ENCODE results near the gene PCNX2. TPM values are rescaled to one million over a fixed set of nuclear protein-coding genes. Genes with fewer than 3 reads are reported as not detected.

The PCNX2 gene
- total and polyA plus RNA-seq, 2 of the 8 experiments (the other 6 are each of a cell fraction or from before 2014, with no cell fraction given), result 46.1 to 57.6 TPM

DNA sequence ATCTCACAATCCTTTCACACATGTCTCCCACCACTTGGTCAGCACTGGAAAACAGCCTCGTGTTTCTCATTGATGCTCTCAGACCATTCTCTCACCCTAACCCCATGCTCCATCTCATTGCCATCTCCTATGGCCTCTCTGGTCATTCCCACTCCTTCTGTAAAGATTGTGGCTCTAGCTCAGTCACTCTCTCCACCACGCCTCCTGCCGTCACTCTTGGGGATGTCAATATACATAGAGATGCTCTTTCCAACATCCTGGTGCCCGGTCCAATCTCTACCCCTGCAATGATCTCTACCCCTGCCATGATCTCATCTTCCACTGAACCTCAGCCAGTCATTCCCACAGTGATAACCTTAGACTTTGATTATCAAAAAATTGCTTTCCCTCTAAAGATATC lies 255.0 kb downstream of the PCNX2 start:
- Histone ChIP-seq H2BK120ac (replicated peaks; ENCODE audit: low read depth, low read length) (no peak overlapping the region), H4K5ac (ENCODE audit: insufficient read length, low read depth, low read length) (no peak overlapping the region), H3K4me3 (ENCODE audit: extremely low read depth in 1 of 4, insufficient read depth in 2 of 4, low read depth in 3 of 4, low read length in 4 of 4) (no peak overlapping the region), H3K4me1 (replicated peaks in 1 of 4; ENCODE audit: control insufficient read depth in 3 of 4, insufficient read depth in 4 of 4, low read length in 3 of 4) (no peaks in the 10 kb centered on the region), H3K27me3 (replicated peaks in 1 of 4; ENCODE audit: control insufficient read depth in 3 of 4, extremely low read depth in 1 of 4, insufficient read depth in 3 of 4, low read length in 3 of 4) (no peaks in the 10 kb centered on the region), H4K8ac (ENCODE audit: extremely low read depth, insufficient read depth, low read length) (no peak overlapping the region), H2AK5ac (ENCODE audit: low read depth, low read length) (no peak overlapping the region), H3K9me3 (ENCODE audit: insufficient read depth in 2 of 2, low read depth in 1 of 2, low read length in 1 of 2) (no peaks in the 10 kb centered on the region), H3K79me1 (ENCODE audit: low read depth, low read length) (no peaks in the 10 kb centered on the region), H3K9ac (replicated peaks in 1 of 4; ENCODE audit: extremely low read depth in 1 of 4, low read depth in 3 of 4, low read length in 3 of 4) (no peak overlapping the region), H3K79me2 (ENCODE audit: control insufficient read depth in 1 of 2, insufficient read depth in 2 of 2, low read length in 2 of 2) (no peaks in the 10 kb centered on the region), H2AFZ (ENCODE audit: low read length) (no peak overlapping the region), H4K20me1 (replicated peaks in 1 of 2; ENCODE audit: control insufficient read depth in 1 of 2, insufficient read depth in 2 of 2, low read length in 2 of 2) (no peaks in the 10 kb centered on the region), H3K36me3 (ENCODE audit: control insufficient read depth in 2 of 4, insufficient read depth in 4 of 4, low read length in 3 of 4) (peaks cover 0 to 6% (median 0%) of the 10 kb centered on the region in 4 experiments; a peak in 2 of 8 replicates), H2BK20ac (ENCODE audit: low read length) (no peak overlapping the region), H3K23me2 (ENCODE audit: low read depth, low read length) (no peaks in the 10 kb centered on the region), H3K23ac (ENCODE audit: insufficient read length) (no peak overlapping the region), H3K14ac (ENCODE audit: insufficient read length) (no peak overlapping the region), H3K4me2 (ENCODE audit: insufficient read depth in 1 of 2, low read depth in 2 of 2, low read length in 2 of 2) (no peak overlapping the region), H3K18ac (ENCODE audit: extremely low read depth, low read length) (no peak overlapping the region), H3K4ac (replicated peaks; ENCODE audit: insufficient read length, low read depth, low read length) (no peak overlapping the region), H2BK12ac (ENCODE audit: low read depth, low read length) (no peak overlapping the region), H2BK15ac (ENCODE audit: low read length) (no peak overlapping the region), H2BK5ac (ENCODE audit: low read depth, low read length) (no peak overlapping the region), H3K56ac (replicated peaks; ENCODE audit: insufficient read length, low read depth, low read length) (no peak overlapping the region), H3K27ac (ENCODE audit: low read depth, low read length) (no peak overlapping the region), H4K91ac (replicated peaks; ENCODE audit: insufficient read length, low read length) (no peak overlapping the region)
- CTCF ChIA-PET (ENCODE audit: partially characterized antibody), result no interaction called here
- POLR2A ChIA-PET (ENCODE audit: partially characterized antibody), result no interaction called here
- TF ChIP-seq, protein P1, sequence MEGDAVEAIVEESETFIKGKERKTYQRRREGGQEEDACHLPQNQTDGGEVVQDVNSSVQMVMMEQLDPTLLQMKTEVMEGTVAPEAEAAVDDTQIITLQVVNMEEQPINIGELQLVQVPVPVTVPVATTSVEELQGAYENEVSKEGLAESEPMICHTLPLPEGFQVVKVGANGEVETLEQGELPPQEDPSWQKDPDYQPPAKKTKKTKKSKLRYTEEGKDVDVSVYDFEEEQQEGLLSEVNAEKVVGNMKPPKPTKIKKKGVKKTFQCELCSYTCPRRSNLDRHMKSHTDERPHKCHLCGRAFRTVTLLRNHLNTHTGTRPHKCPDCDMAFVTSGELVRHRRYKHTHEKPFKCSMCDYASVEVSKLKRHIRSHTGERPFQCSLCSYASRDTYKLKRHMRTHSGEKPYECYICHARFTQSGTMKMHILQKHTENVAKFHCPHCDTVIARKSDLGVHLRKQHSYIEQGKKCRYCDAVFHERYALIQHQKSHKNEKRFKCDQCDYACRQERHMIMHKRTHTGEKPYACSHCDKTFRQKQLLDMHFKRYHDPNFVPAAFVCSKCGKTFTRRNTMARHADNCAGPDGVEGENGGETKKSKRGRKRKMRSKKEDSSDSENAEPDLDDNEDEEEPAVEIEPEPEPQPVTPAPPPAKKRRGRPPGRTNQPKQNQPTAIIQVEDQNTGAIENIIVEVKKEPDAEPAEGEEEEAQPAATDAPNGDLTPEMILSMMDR (IDR thresholded peaks at IDR 0.05; ENCODE audit: control extremely low read depth in 1 of 3, insufficient read depth in 1 of 3, low read depth in 1 of 3, low read length in 3 of 3), result peak in 1 of 3 experiments; percentile 2; a peak in 1 of 4 replicates
- TF ChIP-seq PHF8 (conservative IDR thresholded peaks at IDR 0.05; ENCODE audit: low read depth, low read length) (no peak), CEBPB (IDR thresholded peaks at IDR 0.05; ENCODE audit: low read depth, low read length) (no peak)
- 78% methylated on average over 4 of the region's 4 CpGs; no CpG with 5 or more reads in 1 of the 2 experiments for WGBS, 2 experiments (ENCODE audit: extremely low coverage in 1 of 2, insufficient coverage in 1 of 2, insufficient read length in 1 of 2, insufficient replicate concordance in 2 of 2, low coverage in 1 of 2, low lambda C conversion rate in 2 of 2, missing lambda C conversion rate in 1 of 2)
- FAIRE-seq (no peak), DNase-seq (ENCODE audit: low read depth in 1 of 2, low spot score in 2 of 2) (no peak)
